ENCODE results near the gene CDH4.

The CDH4 gene

GRCh38 chr20:61861054-61861841 lies 609.2 kb downstream of the CDH4 start:
- no peak for DNase-seq

- no peak for DNase-seq
Observed at GRCh38 chr20:61861858-61862257, 609.8 kb downstream of the CDH4 start.

GRCh38 chr20:61862881-61863280 lies 610.8 kb downstream of the CDH4 start:
- DNase-seq: no peak

GRCh38 chr20:61864481-61864880 lies 612.4 kb downstream of the CDH4 start:
- DNase-seq: no peak

GRCh38 chr20:61865353-61865752 lies 613.3 kb downstream of the CDH4 start:
- no peak for DNase-seq

- no peak for DNase-seq
Observed at GRCh38 chr20:61866165-61866564, 614.1 kb downstream of the CDH4 start.

GRCh38 chr20:61868006-61868405 lies 615.9 kb downstream of the CDH4 start:
- no peak for DNase-seq

- DNase-seq: no peak
Observed at GRCh38 chr20:61868466-61869090, 616.5 kb downstream of the CDH4 start.

- no peak for DNase-seq
Observed at GRCh38 chr20:61869750-61870507, 617.9 kb downstream of the CDH4 start.

- DNase-seq: no peak
Observed at GRCh38 chr20:61871160-61871559, 619.1 kb downstream of the CDH4 start.

- DNase-seq: no peak
Observed at GRCh38 chr20:61871913-61872312, 619.9 kb downstream of the CDH4 start.

GRCh38 chr20:61872371-61872900 lies 620.4 kb downstream of the CDH4 start:
- no peak for DNase-seq

GRCh38 chr20:61873651-61874420 lies 621.8 kb downstream of the CDH4 start:
- no peak for DNase-seq

- DNase-seq: no peak
Observed at GRCh38 chr20:61874421-61875068, 622.5 kb downstream of the CDH4 start.

GRCh38 chr20:61875221-61875885 lies 623.3 kb downstream of the CDH4 start:
- DNase-seq: no peak

- DNase-seq: no peak
Observed at GRCh38 chr20:61875996-61876395, 623.9 kb downstream of the CDH4 start.

GRCh38 chr20:61876952-61877728 lies 625.1 kb downstream of the CDH4 start:
- DNase-seq: no peak

- DNase-seq: no peak
Observed at GRCh38 chr20:61877776-61878477, 625.9 kb downstream of the CDH4 start.

- DNase-seq: no peak
Observed at GRCh38 chr20:61878478-61879302, 626.6 kb downstream of the CDH4 start.

Measured in NCI-H1436 (cell line).